GM23338 (cell line): ENCODE data around the gene ZNF385C. TPM values are rescaled to one million over a fixed set of nuclear protein-coding genes. Genes with fewer than 3 reads are reported as not detected.
A peak's percentile ranks its signal among the peaks of the same experiment; 100 is the strongest.

Experiments
- ATAC-seq: fragments of 200-7000 bp; cut with Tn5 transposase; 3 replicates; pipeline ENCODE4 v1.9.1; 2020
- DNase-seq: peaks from one replicate; pipeline ENCODE4 v3.0.0-alpha.2; 2015; ENCODE audit warnings: low spot score
- H2AFZ ChIP-seq: fragments of 200-600 bp; sonication (generic); 2 replicates; pipeline ENCODE4 v1.8.0; 2016; ENCODE audit warnings: antibody characterized with exemption, mild to moderate bottlenecking, moderate library complexity
- H3F3A ChIP-seq: fragments of 200-600 bp; sonication (generic); replicated peaks from 2 replicates; pipeline ENCODE4 v1.8.0; 2017; ENCODE audit warnings: antibody characterized with exemption, mixed run types, low read depth
- H3K27ac ChIP-seq: fragments of 200-600 bp; sonication (generic); 2 replicates; pipeline ENCODE4 v1.6.1; 2016; ENCODE audit warnings: low read depth
- H3K27me3 ChIP-seq: fragments of 200-600 bp; sonication (generic); 2 replicates; pipeline ENCODE4 v1.8.0; 2016; ENCODE audit warnings: mild to moderate bottlenecking, mixed run types, moderate library complexity; ENCODE audit not compliant: insufficient read depth
- H3K36me3 ChIP-seq: fragments of 200-600 bp; sonication (generic); 2 replicates; pipeline ENCODE4 v1.8.0; 2016; ENCODE audit warnings: mild to moderate bottlenecking; ENCODE audit not compliant: insufficient read depth
- H3K4me1 ChIP-seq: fragments of 200-600 bp; sonication (generic); 2 replicates; pipeline ENCODE4 v1.8.0; 2016; ENCODE audit warnings: mild to moderate bottlenecking, moderate library complexity; ENCODE audit not compliant: insufficient read depth
- H3K4me2 ChIP-seq: fragments of 200-600 bp; sonication (generic); 2 replicates; pipeline ENCODE4 v1.7.1; 2017; ENCODE audit warnings: mixed run types
- H3K4me3 ChIP-seq: fragments of 200-600 bp; sonication (generic); 2 replicates; pipeline ENCODE4 v1.6.1; 2016; ENCODE audit warnings: mixed run types
- H3K79me2 ChIP-seq: fragments of 200-600 bp; sonication (generic); replicated peaks from 2 replicates; pipeline ENCODE4 v1.8.0; 2017; ENCODE audit warnings: mild to moderate bottlenecking; ENCODE audit not compliant: insufficient read depth
- H3K9me2 ChIP-seq: fragments of 200-600 bp; sonication (generic); 2 replicates; pipeline ENCODE4 v1.8.0; 2017; ENCODE audit not compliant: insufficient read depth
- H4K20me1 ChIP-seq: fragments of 200-600 bp; sonication (generic); replicated peaks from 2 replicates; pipeline ENCODE4 v1.8.0; 2017; ENCODE audit warnings: mild to moderate bottlenecking; ENCODE audit not compliant: insufficient read depth
- H3K27ac Mint-ChIP-seq: 2 replicates; pipeline ENCODE4 v1.8.0; 2020; ENCODE audit warnings: inconsistent platforms, mild to moderate bottlenecking, moderate library complexity, mixed read lengths
- H3K27me3 Mint-ChIP-seq: 3 replicates; pipeline ENCODE4 v1.8.0; 2022; ENCODE audit warnings: low read depth, mild to moderate bottlenecking, moderate library complexity, mixed read lengths, inconsistent platforms; ENCODE audit not compliant: insufficient read depth, poor library complexity
- H3K36me3 Mint-ChIP-seq: 3 replicates; pipeline ENCODE4 v1.8.0; 2021; ENCODE audit warnings: low read depth, mild to moderate bottlenecking, inconsistent platforms, moderate library complexity, mixed read lengths
- H3K4me1 Mint-ChIP-seq: 3 replicates; pipeline ENCODE4 v1.8.0; 2020; ENCODE audit warnings: mild to moderate bottlenecking, inconsistent platforms, mixed read lengths
- H3K4me3 Mint-ChIP-seq: 3 replicates; pipeline ENCODE4 v1.8.0; 2021; ENCODE audit warnings: moderate library complexity, mild to moderate bottlenecking, inconsistent platforms, mixed read lengths
- H3K9me3 Mint-ChIP-seq: 3 replicates; pipeline ENCODE4 v1.8.0; 2020; ENCODE audit warnings: moderate library complexity, mild to moderate bottlenecking, inconsistent platforms, mixed read lengths
- CREB1 ChIP-seq: fragments of 250-450 bp; sonication (Bioruptor Pico); IDR thresholded peaks from 2 replicates; pipeline ENCODE4 v1.5.0; 2020; ENCODE audit warnings: low read depth, mild to moderate bottlenecking, moderate library complexity
- JUNB ChIP-seq: IDR thresholded peaks from one replicate; pipeline ENCODE4 v1.6.1; 2016; ENCODE audit warnings: antibody characterized with exemption; ENCODE audit not compliant: unreplicated experiment
- POLR2AphosphoS5 ChIP-seq: IDR thresholded peaks from 2 replicates; pipeline ENCODE4 v1.6.1; 2016; ENCODE audit warnings: antibody characterized with exemption, low read depth
- ZNF114 ChIP-seq: fragments of 250-450 bp; sonication (Bioruptor Pico); IDR thresholded peaks from 2 replicates; pipeline ENCODE4 v1.5.0; 2020; ENCODE audit warnings: mild to moderate bottlenecking, moderate library complexity
- polyA plus RNA-seq: library from polyadenylated mRNA; unstranded; fragments of >200 nt; fragmentation: Nextera tagmentation; extraction: Ambion mirVana; gene quantifications from 2 replicates; pipeline ENCODE4 v1.2.1, GENCODE V29; 2016
- total RNA-seq: library from RNA; depleted of rRNA; stranded (reverse); fragments of >200 nt; shearing (Covaris generic); gene quantifications from 2 replicates; pipeline ENCODE4 v1.2.3, GENCODE V29; 2014
- TF ChIP-seq, protein P1 (sequence below): fragments of 250-450 bp; sonication (Bioruptor Pico); IDR thresholded peaks from 2 replicates; pipeline ENCODE4 v1.5.0; 2020; ENCODE audit warnings: mild to moderate bottlenecking, moderate library complexity

Gene ZNF385C
- total and polyA plus RNA-seq, 2 experiments from 2014 or later: 1.9 to 3.1 TPM

DNA sequence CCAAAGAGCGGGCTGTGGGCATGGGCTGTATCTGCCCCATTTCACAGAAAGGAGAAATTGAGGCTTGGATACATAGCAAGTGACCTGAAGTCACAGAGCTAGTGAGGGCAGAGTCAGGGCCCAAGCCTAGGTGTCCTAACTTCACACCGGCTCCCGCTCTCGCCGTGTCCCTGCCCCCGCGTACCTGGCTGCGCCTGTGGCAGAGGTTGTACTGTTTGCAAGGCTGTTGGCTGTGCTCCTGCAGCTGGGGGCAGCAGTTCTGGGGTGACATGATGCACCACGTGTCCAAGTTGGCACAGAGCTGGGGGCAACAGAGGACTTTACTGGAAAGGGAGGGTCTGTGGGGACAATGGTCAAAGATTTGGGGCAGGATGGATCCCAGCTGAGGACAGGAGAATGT is 10.8 kb upstream of the ZNF385C start (continued):
- TF ChIP-seq, protein P1, sequence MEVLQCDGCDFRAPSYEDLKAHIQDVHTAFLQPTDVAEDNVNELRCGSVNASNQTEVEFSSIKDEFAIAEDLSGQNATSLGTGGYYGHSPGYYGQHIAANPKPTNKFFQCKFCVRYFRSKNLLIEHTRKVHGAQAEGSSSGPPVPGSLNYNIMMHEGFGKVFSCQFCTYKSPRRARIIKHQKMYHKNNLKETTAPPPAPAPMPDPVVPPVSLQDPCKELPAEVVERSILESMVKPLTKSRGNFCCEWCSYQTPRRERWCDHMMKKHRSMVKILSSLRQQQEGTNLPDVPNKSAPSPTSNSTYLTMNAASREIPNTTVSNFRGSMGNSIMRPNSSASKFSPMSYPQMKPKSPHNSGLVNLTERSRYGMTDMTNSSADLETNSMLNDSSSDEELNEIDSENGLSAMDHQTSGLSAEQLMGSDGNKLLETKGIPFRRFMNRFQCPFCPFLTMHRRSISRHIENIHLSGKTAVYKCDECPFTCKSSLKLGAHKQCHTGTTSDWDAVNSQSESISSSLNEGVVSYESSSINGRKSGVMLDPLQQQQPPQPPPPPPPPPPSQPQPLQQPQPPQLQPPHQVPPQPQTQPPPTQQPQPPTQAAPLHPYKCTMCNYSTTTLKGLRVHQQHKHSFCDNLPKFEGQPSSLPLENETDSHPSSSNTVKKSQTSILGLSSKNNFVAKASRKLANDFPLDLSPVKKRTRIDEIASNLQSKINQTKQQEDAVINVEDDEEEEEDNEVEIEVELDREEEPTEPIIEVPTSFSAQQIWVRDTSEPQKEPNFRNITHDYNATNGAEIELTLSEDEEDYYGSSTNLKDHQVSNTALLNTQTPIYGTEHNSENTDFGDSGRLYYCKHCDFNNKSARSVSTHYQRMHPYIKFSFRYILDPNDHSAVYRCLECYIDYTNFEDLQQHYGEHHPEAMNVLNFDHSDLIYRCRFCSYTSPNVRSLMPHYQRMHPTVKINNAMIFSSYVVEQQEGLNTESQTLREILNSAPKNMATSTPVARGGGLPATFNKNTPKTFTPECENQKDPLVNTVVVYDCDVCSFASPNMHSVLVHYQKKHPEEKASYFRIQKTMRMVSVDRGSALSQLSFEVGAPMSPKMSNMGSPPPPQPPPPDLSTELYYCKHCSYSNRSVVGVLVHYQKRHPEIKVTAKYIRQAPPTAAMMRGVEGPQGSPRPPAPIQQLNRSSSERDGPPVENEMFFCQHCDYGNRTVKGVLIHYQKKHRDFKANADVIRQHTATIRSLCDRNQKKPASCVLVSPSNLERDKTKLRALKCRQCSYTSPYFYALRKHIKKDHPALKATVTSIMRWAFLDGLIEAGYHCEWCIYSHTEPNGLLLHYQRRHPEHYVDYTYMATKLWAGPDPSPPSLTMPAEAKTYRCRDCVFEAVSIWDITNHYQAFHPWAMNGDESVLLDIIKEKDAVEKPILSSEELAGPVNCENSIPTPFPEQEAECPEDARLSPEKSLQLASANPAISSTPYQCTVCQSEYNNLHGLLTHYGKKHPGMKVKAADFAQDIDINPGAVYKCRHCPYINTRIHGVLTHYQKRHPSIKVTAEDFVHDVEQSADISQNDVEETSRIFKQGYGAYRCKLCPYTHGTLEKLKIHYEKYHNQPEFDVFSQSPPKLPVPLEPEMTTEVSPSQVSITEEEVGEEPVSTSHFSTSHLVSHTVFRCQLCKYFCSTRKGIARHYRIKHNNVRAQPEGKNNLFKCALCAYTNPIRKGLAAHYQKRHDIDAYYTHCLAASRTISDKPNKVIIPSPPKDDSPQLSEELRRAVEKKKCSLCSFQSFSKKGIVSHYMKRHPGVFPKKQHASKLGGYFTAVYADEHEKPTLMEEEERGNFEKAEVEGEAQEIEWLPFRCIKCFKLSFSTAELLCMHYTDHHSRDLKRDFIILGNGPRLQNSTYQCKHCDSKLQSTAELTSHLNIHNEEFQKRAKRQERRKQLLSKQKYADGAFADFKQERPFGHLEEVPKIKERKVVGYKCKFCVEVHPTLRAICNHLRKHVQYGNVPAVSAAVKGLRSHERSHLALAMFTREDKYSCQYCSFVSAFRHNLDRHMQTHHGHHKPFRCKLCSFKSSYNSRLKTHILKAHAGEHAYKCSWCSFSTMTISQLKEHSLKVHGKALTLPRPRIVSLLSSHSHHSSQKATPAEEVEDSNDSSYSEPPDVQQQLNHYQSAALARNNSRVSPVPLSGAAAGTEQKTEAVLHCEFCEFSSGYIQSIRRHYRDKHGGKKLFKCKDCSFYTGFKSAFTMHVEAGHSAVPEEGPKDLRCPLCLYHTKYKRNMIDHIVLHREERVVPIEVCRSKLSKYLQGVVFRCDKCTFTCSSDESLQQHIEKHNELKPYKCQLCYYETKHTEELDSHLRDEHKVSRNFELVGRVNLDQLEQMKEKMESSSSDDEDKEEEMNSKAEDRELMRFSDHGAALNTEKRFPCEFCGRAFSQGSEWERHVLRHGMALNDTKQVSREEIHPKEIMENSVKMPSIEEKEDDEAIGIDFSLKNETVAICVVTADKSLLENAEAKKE (CRISPR knock-in tag): no peak
- no peak for TF ChIP-seq ZNF114

DNA sequence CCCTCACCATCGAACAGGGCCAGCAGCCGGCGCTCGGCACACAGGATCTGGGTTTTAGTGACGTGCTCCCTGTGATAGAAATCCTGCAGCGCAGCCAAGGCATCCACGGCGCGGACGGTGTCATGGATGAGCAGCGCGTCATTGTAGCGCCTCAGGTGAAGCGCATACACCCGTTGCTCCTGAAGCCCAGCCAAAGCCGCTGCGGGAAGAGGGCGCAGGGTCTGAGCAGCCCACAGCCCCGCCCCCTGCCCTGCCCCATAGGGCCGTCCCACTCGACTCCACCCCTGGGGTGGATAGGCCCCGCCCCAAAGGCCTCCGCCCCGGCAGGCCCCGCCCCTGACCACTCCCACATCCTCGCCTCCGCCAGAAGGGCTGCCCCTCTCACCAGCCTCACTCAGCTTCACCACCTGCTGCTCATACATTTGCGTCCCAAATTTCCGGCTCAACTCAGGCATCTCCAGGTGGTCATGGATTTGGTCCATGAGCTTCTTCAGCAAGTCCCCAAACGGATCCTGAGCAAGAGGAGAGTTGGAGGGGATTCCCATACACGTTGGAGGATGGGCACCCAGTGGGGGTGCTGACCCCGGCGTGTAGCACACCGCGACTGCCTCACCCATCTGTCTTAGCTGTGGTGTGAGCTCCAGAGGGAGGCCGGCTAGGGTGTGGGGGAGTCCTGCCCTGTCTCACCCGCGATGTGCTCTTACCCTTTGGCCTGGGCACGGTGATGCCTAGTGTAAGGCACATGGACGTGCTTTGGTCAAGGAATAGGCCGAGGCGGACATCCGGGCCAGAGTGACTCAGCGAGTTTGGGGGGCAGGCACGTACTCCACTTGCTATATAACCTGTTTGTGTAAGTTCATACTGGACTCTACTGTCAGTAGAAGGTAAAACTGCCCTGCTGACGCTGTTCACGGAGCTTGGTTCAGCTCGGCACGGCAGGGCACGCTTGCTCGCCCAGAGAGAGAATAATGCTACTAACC is 9.6 kb upstream of the ZNF385C start:
- peak overlapping the region; percentile 86 for H3K27ac Mint-ChIP-seq
- Histone ChIP-seq H3K4me3 (peak overlapping the region; percentile 66), H3K4me1 (peaks cover 14% of the 10 kb centered on the region), H3K27me3 (no peaks in the 10 kb centered on the region), H3K9me2 (no peaks in the 10 kb centered on the region), H3K79me2 (no peaks in the 10 kb centered on the region), H3K4me2 (peak overlapping the region; percentile 85), H3K36me3 (no peaks in the 10 kb centered on the region; the same call in 1 of the 2 replicates), H4K20me1 (no peaks in the 10 kb centered on the region), H2AFZ (peak overlapping the region; percentile 91), H3K27ac (peak overlapping the region; percentile 69; the same call in 1 of the 2 replicates), H3F3A (0 out of 2 replicates have a peak, but pooled peaks cover 7% of the 10 kb centered on the region)
- no peaks in the 10 kb centered on the region; the same call in 2 of the 3 replicates for H3K9me3 Mint-ChIP-seq
- no peaks in the 10 kb centered on the region; the same call in 2 of the 3 replicates for H3K36me3 Mint-ChIP-seq
- DNase-seq: peak; percentile 97
- peak; percentile 93 for ATAC-seq
- H3K27me3 Mint-ChIP-seq: peaks cover 28% of the 10 kb centered on the region
- peak; percentile 81 for TF ChIP-seq POLR2AphosphoS5
- TF ChIP-seq CREB1 (CRISPR knock-in tag): peak; percentile 70
- TF ChIP-seq JUNB: no peak
- peak overlapping the region; percentile 78 for H3K4me3 Mint-ChIP-seq
- H3K4me1 Mint-ChIP-seq: peaks cover 29% of the 10 kb centered on the region
